Kidney (tissue), 14 donors: Measurements from ENCODE around the gene RASA2. TPM values are rescaled to one million over a fixed set of nuclear protein-coding genes. Genes with fewer than 3 reads are reported as not detected.

Experiments used
- DNase-seq, 5 donors: peaks; one replicate each; pipeline ENCODE4 v3.0.0-alpha.2; 2013 to 2020
- FAIRE-seq: peaks from 2 replicates; lab custom pipeline; 2012; peaks lifted over from hg19 to GRCh38; lab: Jason Lieb, UNC
- H3K27ac ChIP-seq, 2 donors: one replicate each; pipeline ENCODE4 v1.7.0; 2013; ENCODE audit warnings: low read depth in 2 of 2, low read length in 2 of 2, inconsistent platforms in 1 of 2
- H3K27me3 ChIP-seq: one replicate; pipeline ENCODE4 v1.7.1; 2013; ENCODE audit warnings: low read length, inconsistent platforms; ENCODE audit not compliant: control insufficient read depth, insufficient read depth
- H3K36me3 ChIP-seq, 3 donors: one replicate each; pipeline versions ENCODE4 v1.7.0 to v1.7.1; 2013; ENCODE audit warnings: low read length in 3 of 3, control low read depth in 1 of 3, inconsistent platforms in 1 of 3; ENCODE audit not compliant: insufficient read depth in 3 of 3, control insufficient read depth in 2 of 3
- H3K4me1 ChIP-seq, 3 donors: one replicate each; pipeline versions ENCODE4 v1.7.0 to v1.7.1; 2013; ENCODE audit warnings: low read length in 3 of 3, inconsistent platforms in 1 of 3, low read depth in 1 of 3; ENCODE audit not compliant: control insufficient read depth in 2 of 3, insufficient read depth in 2 of 3
- H3K4me3 ChIP-seq, 3 donors: one replicate each; pipeline versions ENCODE4 v1.7.0 to v1.8.1; 2013; ENCODE audit warnings: low read length in 3 of 3, control low read depth in 1 of 3, inconsistent platforms in 1 of 3
- H3K9ac ChIP-seq, 3 donors: one replicate each; pipeline versions ENCODE4 v1.7.0 to v1.7.1; 2013; ENCODE audit warnings: low read length in 3 of 3, control low read depth in 1 of 3, inconsistent platforms in 1 of 3
- H3K9me3 ChIP-seq, 3 donors: one replicate each; pipeline versions ENCODE4 v1.7.0 to v1.7.1; 2013; ENCODE audit warnings: low read length in 3 of 3, control low read depth in 1 of 3, inconsistent platforms in 1 of 3; ENCODE audit not compliant: control insufficient read depth in 2 of 3, insufficient read depth in 1 of 3
- CTCF ChIP-seq: IDR thresholded peaks from 3 replicates; pipeline ENCODE4 v1.5.1; 2012; ENCODE audit warnings: mild to moderate bottlenecking, moderate library complexity, borderline replicate concordance; ENCODE audit not compliant: insufficient read depth; ENCODE audit errors: extremely low read depth
- intact Hi-C: fragments of 100-400 bp; cut with DNase I; formaldehyde crosslinking; loops from one replicate; pipeline ENCODE4 v1.11.1; 2022
- polyA plus RNA-seq: library from polyadenylated mRNA; stranded (reverse); fragments of 350-450 nt; fragmentation: Illumina TruSeq; extraction: RNeasy Lipid Tissue Mini Kit (QIAGEN cat#74804); gene quantifications from one replicate; pipeline ENCODE4 v1.2.3, GENCODE V29; 2014; ENCODE audit warnings: low read depth, low replicate concordance; ENCODE audit not compliant: insufficient read depth
- total RNA-seq: library from RNA; stranded (reverse); fragmentation: NEBNext Ultra II Directional; extraction: Animal tissue kit (Norgen Biotek cat#: 25700); gene quantifications from one replicate; pipeline ENCODE4 v1.2.1, GENCODE V29; 2021
- donor health status: control.
- donor health status: control.
- donor health status: control.
- donor health status: control.
- donor health status: control.
- donor health status: DM: yes; HTN: yes; CAD: no.
- donor health status: Normal renal cell carcinoma (clear cell type).

The RASA2 gene
- total and polyA plus RNA-seq, 2 donors from 2014 or later: 2.2 to 29.8 TPM

GRCh38 chr3:141444586-141445285 is 42.1 kb upstream of the RASA2 start:
- Histone ChIP-seq H3K27ac (no peak overlapping the region), H3K27me3 (no peaks in the 10 kb centered on the region), H3K9me3 (no peaks in the 10 kb centered on the region), H3K4me1 (peaks cover 0 to 5% (median 0%) of the 10 kb centered on the region in 3 donors), H3K4me3 (no peak overlapping the region), H3K9ac (no peak overlapping the region), H3K36me3 (peaks cover 4 to 40% (median 30%) of the 10 kb centered on the region in 3 donors)
- no peak for FAIRE-seq
- intact Hi-C loops: loop anchor here (10.0 kb wide), 1 partner anchor 90 kb away; no protein-coding TSS in a partner anchor
- no peak for TF ChIP-seq CTCF
- no peak for DNase-seq

GRCh38 chr3:141445990-141446389 is 40.8 kb upstream of the RASA2 start:
- intact Hi-C loops: loop anchor here (10.0 kb wide), 1 partner anchor 91 kb away; no protein-coding TSS in a partner anchor
- H3K27ac ChIP-seq: no peak overlapping the region
- TF ChIP-seq CTCF: no peak
- no peak overlapping the region for H3K4me3 ChIP-seq
- FAIRE-seq (no peak), DNase-seq (no peak)
- no peak overlapping the region for H3K9ac ChIP-seq
- H3K9me3 ChIP-seq: no peaks in the 10 kb centered on the region
- H3K4me1 ChIP-seq: peaks cover 0 to 3% (median 0%) of the 10 kb centered on the region in 3 donors
- H3K27me3 ChIP-seq: no peaks in the 10 kb centered on the region
- H3K36me3 ChIP-seq: peaks cover 4 to 40% (median 30%) of the 10 kb centered on the region in 3 donors

- Histone ChIP-seq H3K27ac (no peak overlapping the region), H3K9me3 (no peaks in the 10 kb centered on the region), H3K4me1 (no peaks in the 10 kb centered on the region), H3K36me3 (peaks cover 4 to 40% (median 30%) of the 10 kb centered on the region in 3 donors), H3K4me3 (no peak overlapping the region), H3K9ac (no peak overlapping the region), H3K27me3 (no peaks in the 10 kb centered on the region)
- intact Hi-C loops: loop anchor here (10.0 kb wide), 1 partner anchor 92 kb away; no protein-coding TSS in a partner anchor
- FAIRE-seq (no peak), DNase-seq (no peak)
- TF ChIP-seq CTCF: no peak
Measured at GRCh38 chr3:141446737-141447136, 40.1 kb upstream of the RASA2 start.
